ENCODE measurements around the gene EFNA5.

GRCh38 chr5:107383414-107383813 is 287.3 kb downstream of the EFNA5 start:
- no peak for TF ChIP-seq CTCF (IDR thresholded peaks at IDR 0.05)
- TF ChIP-seq POLR2A (IDR thresholded peaks at IDR 0.05): no peak

All from esophagus squamous epithelium (tissue), 4 donors.